Uterus (tissue), 2 donors: ENCODE measurements around the gene IDUA.

Source experiments
- CTCF ChIP-seq, 4 experiments: fragments of 200-600 bp in 2 of 4; fragments of 450-650 bp in 2 of 4; sonication (generic) in 2 of 4; IDR thresholded peaks; one replicate each; pipeline ENCODE4 v1.5.1; 2016 to 2019; ENCODE audit warnings: antibody characterized with exemption in 4 of 4, mild to moderate bottlenecking in 2 of 4, moderate library complexity in 1 of 4
- POLR2A ChIP-seq, 2 donors: fragments of 450-650 bp; IDR thresholded peaks; one replicate each; pipeline ENCODE4 v1.6.1; 2016; ENCODE audit warnings: antibody characterized with exemption in 2 of 2, mild to moderate bottlenecking in 1 of 2, moderate library complexity in 1 of 2

- TF ChIP-seq POLR2A (IDR thresholded peaks at IDR 0.05) (no peak), CTCF (IDR thresholded peaks at IDR 0.05) (no peak)
Observed at GRCh38 chr4:949656-950055, 37.2 kb upstream of the IDUA start.
